Skin epidermis (tissue), 12 donors: ENCODE results near the gene SPART.

ENCODE experiments used
- H3K27ac ChIP-seq, 21 experiments: fragments of 200-600 bp; sonication (generic) in 11 of 21; one replicate each; pipeline ENCODE4 v1.5.0; 2020; ENCODE audit warnings: mild to moderate bottlenecking in 3 of 21, inconsistent platforms in 2 of 21, moderate library complexity in 2 of 21
- H3K4me3 ChIP-seq, 7 experiments: fragments of 200-600 bp; sonication (generic) in 2 of 7; one replicate each; pipeline ENCODE4 v1.5.0; 2020; ENCODE audit warnings: inconsistent platforms in 2 of 7, mild to moderate bottlenecking in 2 of 7, moderate library complexity in 1 of 7

The SPART gene, protein sequence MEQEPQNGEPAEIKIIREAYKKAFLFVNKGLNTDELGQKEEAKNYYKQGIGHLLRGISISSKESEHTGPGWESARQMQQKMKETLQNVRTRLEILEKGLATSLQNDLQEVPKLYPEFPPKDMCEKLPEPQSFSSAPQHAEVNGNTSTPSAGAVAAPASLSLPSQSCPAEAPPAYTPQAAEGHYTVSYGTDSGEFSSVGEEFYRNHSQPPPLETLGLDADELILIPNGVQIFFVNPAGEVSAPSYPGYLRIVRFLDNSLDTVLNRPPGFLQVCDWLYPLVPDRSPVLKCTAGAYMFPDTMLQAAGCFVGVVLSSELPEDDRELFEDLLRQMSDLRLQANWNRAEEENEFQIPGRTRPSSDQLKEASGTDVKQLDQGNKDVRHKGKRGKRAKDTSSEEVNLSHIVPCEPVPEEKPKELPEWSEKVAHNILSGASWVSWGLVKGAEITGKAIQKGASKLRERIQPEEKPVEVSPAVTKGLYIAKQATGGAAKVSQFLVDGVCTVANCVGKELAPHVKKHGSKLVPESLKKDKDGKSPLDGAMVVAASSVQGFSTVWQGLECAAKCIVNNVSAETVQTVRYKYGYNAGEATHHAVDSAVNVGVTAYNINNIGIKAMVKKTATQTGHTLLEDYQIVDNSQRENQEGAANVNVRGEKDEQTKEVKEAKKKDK

GRCh38 chr13:36346222-36347083 is at the start of gene SPART:
Gene SPART (minus strand): TSS chr13:36346394. CDS start chr13:36335830, 10,564 bp downstream.
- Histone ChIP-seq H3K27ac (peak within 1 kb of the TSS; percentile 81 to 99 (median 95)), H3K4me3 (peak within 1 kb of the TSS; percentile 56 to 91 (median 68))

DNA sequence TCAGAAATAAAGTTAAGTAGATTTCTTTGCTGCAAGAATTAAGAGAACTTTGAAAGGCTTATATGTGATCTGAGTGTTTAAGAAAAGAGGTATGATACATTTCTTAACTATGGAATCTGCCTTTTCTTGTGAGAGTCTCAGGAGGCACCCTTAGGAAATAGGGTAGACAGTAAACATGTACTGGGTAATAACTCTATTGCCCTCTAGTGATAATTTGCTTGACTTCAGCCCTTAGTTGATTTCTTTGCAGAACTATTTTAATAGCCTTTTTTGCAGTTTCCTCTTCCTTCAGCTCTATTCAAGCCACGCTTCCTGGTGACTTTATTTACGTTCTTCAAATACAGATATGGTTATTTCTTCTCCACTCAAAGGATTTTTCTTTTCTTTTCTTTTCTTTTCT is 49.1 kb upstream of the SPART start:
- no peak overlapping the region for H3K4me3 ChIP-seq
- no peak overlapping the region for H3K27ac ChIP-seq

GRCh38 chr13:36385489-36385888 is 39.3 kb upstream of the SPART start:
- Histone ChIP-seq H3K4me3 (no peak overlapping the region), H3K27ac (no peak overlapping the region)

- H3K4me3 ChIP-seq = no peak overlapping the region
- H3K27ac ChIP-seq = no peak overlapping the region
These were observed 35.8 kb upstream of the SPART start for GRCh38 chr13:36382030-36382429.

- H3K27ac ChIP-seq = no peak overlapping the region
- no peak overlapping the region for H3K4me3 ChIP-seq
These were observed 31.8 kb upstream of the SPART start for GRCh38 chr13:36377826-36378468.

- Histone ChIP-seq H3K27ac (no peak overlapping the region), H3K4me3 (no peak overlapping the region)
These were observed 27.9 kb upstream of the SPART start for GRCh38 chr13:36374063-36374462.

GRCh38 chr13:36371185-36371584 is 25.0 kb upstream of the SPART start:
- Histone ChIP-seq H3K4me3 (no peak overlapping the region), H3K27ac (no peak overlapping the region)

GRCh38 chr13:36370108-36370429 is 23.9 kb upstream of the SPART start:
- Histone ChIP-seq H3K27ac (no peak overlapping the region), H3K4me3 (no peak overlapping the region)

DNA sequence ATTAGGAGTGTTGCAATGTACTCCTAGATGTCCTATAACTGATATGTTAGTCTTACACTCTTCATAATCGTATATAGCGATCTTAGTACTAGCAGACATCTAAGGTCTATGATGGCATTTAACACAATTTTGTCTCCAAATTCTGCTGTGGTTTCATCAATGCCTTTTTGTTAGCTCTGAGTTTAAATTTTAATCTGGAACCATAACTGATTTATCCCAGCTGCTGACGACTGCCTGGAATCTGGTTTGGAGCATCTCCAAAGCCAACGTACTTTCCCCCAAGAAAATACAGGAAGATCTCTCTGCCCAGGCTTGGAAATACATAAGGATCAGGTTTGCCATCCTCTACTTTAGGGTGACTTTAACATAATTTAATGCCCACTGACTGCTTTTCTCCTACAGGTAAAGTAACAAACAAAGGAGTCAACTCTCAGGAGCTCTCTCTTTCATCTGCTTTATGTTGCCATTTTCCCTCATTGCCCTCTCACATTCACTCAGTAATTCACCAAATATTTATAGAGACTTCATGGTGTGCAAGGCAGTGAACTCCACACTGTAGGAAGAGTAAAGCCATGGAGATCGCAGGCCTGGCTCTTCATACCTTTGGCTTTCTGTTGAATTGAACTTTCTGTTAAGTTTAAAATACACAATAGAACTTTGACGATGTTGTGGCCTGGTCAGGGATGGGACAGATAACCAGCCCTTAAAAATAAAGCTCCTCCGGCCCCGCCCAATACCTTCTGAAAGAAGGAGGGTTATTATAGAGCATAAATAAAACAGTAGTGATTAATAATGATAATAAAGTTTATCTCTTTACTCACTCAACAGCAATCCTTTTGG is 23.3 kb upstream of the SPART start:
- Histone ChIP-seq H3K27ac (no peak overlapping the region), H3K4me3 (no peak overlapping the region)

DNA sequence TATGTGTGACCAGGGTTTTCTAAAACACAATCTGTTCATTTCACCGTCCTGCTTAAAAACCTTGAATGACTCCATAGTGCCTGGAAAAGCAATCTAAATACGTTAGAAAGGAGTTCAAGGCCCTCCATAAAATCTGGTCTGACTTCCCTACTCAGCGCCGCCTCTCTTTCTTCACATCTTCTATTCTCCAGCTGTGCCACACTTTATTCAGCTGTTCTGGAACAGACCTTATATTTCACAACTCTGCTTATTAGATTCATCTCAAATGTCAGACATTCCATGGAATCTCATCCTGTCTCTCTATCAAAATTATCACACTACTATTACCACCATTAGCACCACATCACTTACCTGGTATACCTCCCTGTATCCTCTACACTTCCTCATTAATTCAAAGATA is 19.8 kb upstream of the SPART start:
- no peak overlapping the region for H3K27ac ChIP-seq
- H3K4me3 ChIP-seq = no peak overlapping the region

- peak overlapping the region in 1 of 21 experiments; percentile 40 for H3K27ac ChIP-seq
- no peak overlapping the region for H3K4me3 ChIP-seq
These were observed 17.2 kb upstream of the SPART start for GRCh38 chr13:36363366-36363863.

DNA sequence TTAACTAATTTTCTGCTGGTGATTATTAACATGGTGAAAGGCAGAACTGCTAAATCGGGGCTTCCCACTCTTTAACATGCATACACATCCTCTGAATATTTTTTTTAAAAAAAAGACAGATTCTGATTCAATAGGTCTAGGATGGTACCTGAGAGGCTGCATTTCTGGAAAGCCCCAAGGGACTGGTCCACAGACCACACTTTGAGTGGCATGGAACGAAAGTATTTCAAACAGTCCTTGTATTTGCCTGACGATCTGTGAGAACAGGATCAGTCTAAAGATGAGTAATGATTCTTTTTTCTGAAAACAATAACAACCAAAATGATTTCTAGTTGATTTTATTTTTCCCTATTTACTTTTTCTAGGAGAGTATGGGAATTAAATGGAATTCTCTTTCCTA is 16.7 kb upstream of the SPART start:
- H3K27ac ChIP-seq = peak overlapping the region in 1 of 21 experiments; percentile 40
- H3K4me3 ChIP-seq = no peak overlapping the region

GRCh38 chr13:36362251-36362650 is 16.1 kb upstream of the SPART start:
- no peak overlapping the region for H3K4me3 ChIP-seq
- peak overlapping the region in 2 of 21 experiments; percentile 17 to 40 for H3K27ac ChIP-seq

- Histone ChIP-seq H3K4me3 (no peak overlapping the region), H3K27ac (no peak overlapping the region)
These were observed 14.7 kb upstream of the SPART start for GRCh38 chr13:36360903-36361302.

DNA sequence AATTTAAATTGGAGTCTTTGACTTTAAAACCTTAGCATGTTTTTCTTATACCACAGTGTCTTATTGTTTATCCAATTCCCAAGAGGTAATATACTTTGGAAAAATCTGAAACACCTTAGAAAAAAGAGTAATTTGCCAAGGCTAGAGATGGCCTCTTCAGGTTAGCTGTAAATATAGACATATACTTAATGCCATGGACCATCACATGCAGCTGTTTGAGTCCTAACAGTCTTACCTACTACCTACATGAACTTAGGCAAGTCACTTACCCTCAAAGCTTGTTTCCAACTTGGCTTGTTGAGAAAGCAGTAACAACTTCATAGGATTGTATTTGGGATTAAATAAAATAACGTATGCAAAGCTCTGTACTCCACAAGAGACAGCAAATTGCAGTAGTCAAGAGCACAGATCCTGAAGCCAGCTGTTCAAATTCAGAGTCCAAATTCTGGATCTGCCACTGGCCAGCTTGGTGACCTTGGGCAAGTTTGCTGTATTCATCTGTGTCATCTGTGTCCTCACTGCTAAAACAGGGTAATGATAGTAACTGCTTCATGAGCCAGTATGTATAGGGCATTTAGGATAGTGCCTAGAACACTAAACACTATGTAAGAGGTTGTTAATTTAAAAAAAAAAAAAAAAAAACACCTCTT is 13.2 kb upstream of the SPART start:
- Histone ChIP-seq H3K27ac (no peak overlapping the region), H3K4me3 (no peak overlapping the region)

GRCh38 chr13:36358175-36358718 is 12.1 kb upstream of the SPART start:
- Histone ChIP-seq H3K4me3 (no peak overlapping the region), H3K27ac (peak overlapping the region in 4 of 21 experiments; percentile 19 to 35 (median 24))

- H3K27ac ChIP-seq = no peak overlapping the region
- no peak overlapping the region for H3K4me3 ChIP-seq
These were observed 11.5 kb upstream of the SPART start for GRCh38 chr13:36357692-36358091.

- Histone ChIP-seq H3K4me3 (no peak overlapping the region), H3K27ac (peak overlapping the region in 1 of 21 experiments; percentile 6)
These were observed 11.0 kb upstream of the SPART start for GRCh38 chr13:36357231-36357630.
